Trophoblast cell (in vitro differentiated cells and primary cell): ENCODE measurements around the gene SAMD8.
A peak's percentile ranks its signal among the peaks of the same experiment; 100 is the strongest.

Experiments
- DNase-seq, 2 donors: peaks; one replicate each; pipeline ENCODE4 v3.0.0-alpha.2; 2016
- H2AFZ ChIP-seq: 2 replicates; pipeline ENCODE4 v1.6.1; 2013; ENCODE audit warnings: low read length, moderate library complexity, mild to moderate bottlenecking; ENCODE audit not compliant: insufficient read depth, poor library complexity
- H2AK5ac ChIP-seq: 2 replicates; pipeline ENCODE4 v1.6.1; 2013; ENCODE audit warnings: mild to moderate bottlenecking, low read length
- H2BK120ac ChIP-seq: 2 replicates; pipeline ENCODE4 v1.6.1; 2013; ENCODE audit warnings: low read length, mild to moderate bottlenecking, moderate library complexity; ENCODE audit not compliant: insufficient read depth, poor library complexity
- H2BK12ac ChIP-seq: 2 replicates; pipeline ENCODE4 v1.6.1; 2013; ENCODE audit warnings: mild to moderate bottlenecking, low read length, moderate library complexity
- H2BK5ac ChIP-seq: 2 replicates; pipeline ENCODE4 v1.6.1; 2013; ENCODE audit warnings: low read length, low read depth, moderate library complexity, mild to moderate bottlenecking; ENCODE audit not compliant: poor library complexity
- H3K14ac ChIP-seq: 2 replicates; pipeline ENCODE4 v1.6.1; 2013; ENCODE audit warnings: mild to moderate bottlenecking, low read length
- H3K18ac ChIP-seq: 2 replicates; pipeline ENCODE4 v1.6.1; 2013; ENCODE audit warnings: mild to moderate bottlenecking, low read length
- H3K23ac ChIP-seq: 2 replicates; pipeline ENCODE4 v1.6.1; 2013; ENCODE audit warnings: low read length
- H3K27ac ChIP-seq: 2 replicates; pipeline ENCODE4 v1.5.1; 2013; ENCODE audit warnings: low read depth, mild to moderate bottlenecking, inconsistent platforms, low read length, moderate library complexity
- H3K27me3 ChIP-seq: 2 replicates; pipeline ENCODE4 v1.6.1; 2013; ENCODE audit warnings: inconsistent platforms, mild to moderate bottlenecking, low read length, moderate library complexity; ENCODE audit not compliant: insufficient read depth
- H3K36me3 ChIP-seq, 2 experiments: 1 replicate in 1 of 2; 2 replicates in 1 of 2; pipeline ENCODE4 v1.6.1; 2013; ENCODE audit warnings: low read length in 2 of 2, mild to moderate bottlenecking in 2 of 2, moderate library complexity in 1 of 2; ENCODE audit not compliant: insufficient read depth in 2 of 2, control insufficient read depth in 1 of 2
- H3K4ac ChIP-seq: 2 replicates; pipeline ENCODE4 v1.6.1; 2013; ENCODE audit warnings: low read depth, mild to moderate bottlenecking, low read length, moderate library complexity
- H3K4me1 ChIP-seq, 2 experiments: 1 replicate in 1 of 2; 2 replicates in 1 of 2; pipeline ENCODE4 v1.6.1; 2013; ENCODE audit warnings: low read length in 2 of 2, mild to moderate bottlenecking in 2 of 2, moderate library complexity in 1 of 2; ENCODE audit not compliant: insufficient read depth in 2 of 2, control insufficient read depth in 1 of 2
- H3K4me2 ChIP-seq: 2 replicates; pipeline ENCODE4 v1.6.1; 2013; ENCODE audit warnings: inconsistent platforms, mild to moderate bottlenecking, low read length, moderate library complexity
- H3K4me3 ChIP-seq: 2 replicates; pipeline ENCODE4 v1.5.1; 2013; ENCODE audit warnings: mild to moderate bottlenecking, low read depth, low read length, inconsistent platforms
- H3K79me1 ChIP-seq: one replicate; pipeline ENCODE4 v1.6.1; 2013; ENCODE audit warnings: low read length
- H3K79me2 ChIP-seq: 2 replicates; pipeline ENCODE4 v1.6.1; 2013; ENCODE audit warnings: low read length, mild to moderate bottlenecking; ENCODE audit not compliant: control insufficient read depth, insufficient read depth, poor library complexity
- H3K9ac ChIP-seq: 2 replicates; pipeline ENCODE4 v1.6.1; 2013; ENCODE audit warnings: mild to moderate bottlenecking, low read length
- H3K9me3 ChIP-seq: 2 replicates; pipeline ENCODE4 v1.6.1; 2013; ENCODE audit warnings: low read depth, mild to moderate bottlenecking, control low read depth, inconsistent platforms, low read length; ENCODE audit not compliant: insufficient read depth
- H4K12ac ChIP-seq: 2 replicates; pipeline ENCODE4 v1.6.1; 2013; ENCODE audit warnings: low read depth, mild to moderate bottlenecking, low read length, moderate library complexity
- H4K8ac ChIP-seq: 2 replicates; pipeline ENCODE4 v1.6.1; 2013; ENCODE audit warnings: low read depth, mild to moderate bottlenecking, low read length, moderate library complexity
- H4K91ac ChIP-seq: one replicate; pipeline ENCODE4 v1.6.1; 2013; ENCODE audit warnings: low read depth, mild to moderate bottlenecking, low read length, moderate library complexity
- WGBS: extraction: QIAGEN DNeasy Blood & Tissue Kit; methylation state at CpG from one replicate; pipeline ENCODE4 v1.1.7; 2013; ENCODE audit warnings: missing lambda C conversion rate; ENCODE audit not compliant: insufficient read length, insufficient coverage; ENCODE audit errors: extremely low coverage; 5-methylcytosine and 5-hydroxymethylcytosine counted together

SAMD8 gene

GRCh38 chr10:75098902-75099673 lies 12.4 kb upstream of the SAMD8 start:
- whole genome bisulfite sequencing = no CpG with 5 or more reads among the region's 14 CpGs
- Histone ChIP-seq H4K8ac (no peak overlapping the region), H4K12ac (no peak overlapping the region), H3K27me3 (no peaks in the 10 kb centered on the region), H2AK5ac (no peak overlapping the region), H4K91ac (no peak overlapping the region), H3K23ac (no peak overlapping the region), H2AFZ (no peak overlapping the region), H3K36me3 (no peaks in the 10 kb centered on the region), H3K9ac (no peak overlapping the region), H3K27ac (no peak overlapping the region), H2BK5ac (no peak overlapping the region), H3K18ac (no peak overlapping the region), H3K79me2 (no peaks in the 10 kb centered on the region), H3K14ac (no peak overlapping the region), H3K79me1 (no peaks in the 10 kb centered on the region), H3K4me2 (no peak overlapping the region), H3K4me3 (no peak overlapping the region), H2BK12ac (no peak overlapping the region), H3K9me3 (no peaks in the 10 kb centered on the region), H3K4me1 (peaks cover 5% of the 10 kb centered on the region in 2 experiments), H3K4ac (no peak overlapping the region), H2BK120ac (no peak overlapping the region)
- no peak for DNase-seq

GRCh38 chr10:75099952-75100763 lies 11.3 kb upstream of the SAMD8 start:
- Histone ChIP-seq H3K4me2 (no peak overlapping the region), H3K79me1 (peaks cover 2% of the 10 kb centered on the region), H3K36me3 (no peaks in the 10 kb centered on the region), H3K18ac (no peak overlapping the region), H3K27me3 (no peaks in the 10 kb centered on the region), H2AK5ac (no peak overlapping the region), H4K91ac (no peak overlapping the region), H3K4ac (no peak overlapping the region), H2BK120ac (no peak overlapping the region), H3K9me3 (no peaks in the 10 kb centered on the region), H4K8ac (no peak overlapping the region), H4K12ac (no peak overlapping the region), H3K4me3 (no peak overlapping the region), H3K9ac (no peak overlapping the region), H2BK12ac (no peak overlapping the region), H2AFZ (no peak overlapping the region), H3K14ac (no peak overlapping the region), H3K4me1 (peaks cover 5% of the 10 kb centered on the region in 2 experiments), H2BK5ac (no peak overlapping the region), H3K23ac (no peak overlapping the region), H3K27ac (no peak overlapping the region), H3K79me2 (no peaks in the 10 kb centered on the region)
- WGBS = no CpG with 5 or more reads among the region's 18 CpGs
- DNase-seq = peak; percentile 59 to 83

- no peak overlapping the region for H3K4ac ChIP-seq
- no peak overlapping the region for H4K91ac ChIP-seq
- no peaks in the 10 kb centered on the region for H3K79me2 ChIP-seq
- H3K23ac ChIP-seq = no peak overlapping the region
- no peak overlapping the region for H2BK5ac ChIP-seq
- H3K27ac ChIP-seq = no peak overlapping the region
- no peak overlapping the region for H4K12ac ChIP-seq
- H3K4me3 ChIP-seq = no peak overlapping the region
- H2BK12ac ChIP-seq = no peak overlapping the region
- H2AFZ ChIP-seq = no peak overlapping the region
- H2AK5ac ChIP-seq = no peak overlapping the region
- no peaks in the 10 kb centered on the region for H3K27me3 ChIP-seq
- H3K4me2 ChIP-seq = no peak overlapping the region
- H4K8ac ChIP-seq = no peak overlapping the region
- H3K36me3 ChIP-seq = no peaks in the 10 kb centered on the region
- H2BK120ac ChIP-seq = no peak overlapping the region
- H3K79me1 ChIP-seq = peaks cover 2% of the 10 kb centered on the region
- no peak for DNase-seq
- no peak overlapping the region for H3K9ac ChIP-seq
- no CpG with 5 or more reads among the region's 4 CpGs for WGBS
- no peak overlapping the region for H3K18ac ChIP-seq
- H3K9me3 ChIP-seq = peaks cover 3% of the 10 kb centered on the region
- H3K4me1 ChIP-seq = peaks cover 5% of the 10 kb centered on the region in 2 experiments
- H3K14ac ChIP-seq = no peak overlapping the region
Observed at GRCh38 chr10:75100764-75101291, 10.6 kb upstream of the SAMD8 start.

- peaks cover 3% of the 10 kb centered on the region for H3K9me3 ChIP-seq
- no peak overlapping the region for H3K18ac ChIP-seq
- no peak overlapping the region for H3K9ac ChIP-seq
- H3K4ac ChIP-seq = no peak overlapping the region
- no peak overlapping the region for H3K23ac ChIP-seq
- H2BK5ac ChIP-seq = no peak overlapping the region
- H2AFZ ChIP-seq = no peak overlapping the region
- no peaks in the 10 kb centered on the region for H3K27me3 ChIP-seq
- no peak overlapping the region for H3K4me3 ChIP-seq
- no peaks in the 10 kb centered on the region for H3K79me2 ChIP-seq
- H3K79me1 ChIP-seq = peaks cover 2% of the 10 kb centered on the region
- no peak overlapping the region for H4K8ac ChIP-seq
- H3K4me2 ChIP-seq = no peak overlapping the region
- no peaks in the 10 kb centered on the region for H3K36me3 ChIP-seq
- no peak for DNase-seq
- H4K12ac ChIP-seq = no peak overlapping the region
- no peak overlapping the region for H2BK12ac ChIP-seq
- WGBS = no CpG with 5 or more reads among the region's 12 CpGs
- no peak overlapping the region for H4K91ac ChIP-seq
- no peak overlapping the region for H3K14ac ChIP-seq
- no peak overlapping the region for H2AK5ac ChIP-seq
- peaks cover 5% of the 10 kb centered on the region in 2 experiments for H3K4me1 ChIP-seq
- no peak overlapping the region for H3K27ac ChIP-seq
- H2BK120ac ChIP-seq = no peak overlapping the region
Observed at GRCh38 chr10:75101416-75102251, 9.8 kb upstream of the SAMD8 start.
